NCI-H69 (cell line): ENCODE results near the gene NKD1.

Experiments
- DNase-seq: peaks from one replicate; lab custom pipeline; 2025; lab: John Stamatoyannopoulos, UW

Gene NKD1

GRCh38 chr16:50631249-50631984 lies 83.2 kb downstream of the NKD1 start:
- DNase-seq = no peak

- DNase-seq = no peak
Measured at GRCh38 chr16:50631985-50632576, 83.9 kb downstream of the NKD1 start.

GRCh38 chr16:50632927-50633800 lies 85.0 kb downstream of the NKD1 start:
- no peak for DNase-seq

DNA sequence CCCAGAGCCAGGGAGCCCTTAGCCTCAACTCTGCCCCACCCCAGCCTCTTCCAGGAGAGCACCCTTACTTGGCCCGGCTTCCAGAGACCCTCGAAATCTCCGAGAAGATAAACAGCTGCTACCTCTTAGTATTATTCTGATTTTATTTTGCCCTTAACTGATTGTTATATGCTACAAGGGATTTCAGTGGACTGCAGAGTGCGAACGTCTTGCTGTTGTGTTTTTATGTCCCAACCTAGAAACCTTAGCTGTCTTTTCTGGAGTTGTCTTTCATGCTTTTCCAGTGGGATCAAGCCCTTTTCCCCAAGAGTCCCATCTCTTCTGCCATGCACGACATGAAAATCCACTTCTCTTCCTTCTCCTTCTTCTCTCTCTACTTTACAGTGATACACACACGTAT lies 85.9 kb downstream of the NKD1 start:
- no peak for DNase-seq

DNA sequence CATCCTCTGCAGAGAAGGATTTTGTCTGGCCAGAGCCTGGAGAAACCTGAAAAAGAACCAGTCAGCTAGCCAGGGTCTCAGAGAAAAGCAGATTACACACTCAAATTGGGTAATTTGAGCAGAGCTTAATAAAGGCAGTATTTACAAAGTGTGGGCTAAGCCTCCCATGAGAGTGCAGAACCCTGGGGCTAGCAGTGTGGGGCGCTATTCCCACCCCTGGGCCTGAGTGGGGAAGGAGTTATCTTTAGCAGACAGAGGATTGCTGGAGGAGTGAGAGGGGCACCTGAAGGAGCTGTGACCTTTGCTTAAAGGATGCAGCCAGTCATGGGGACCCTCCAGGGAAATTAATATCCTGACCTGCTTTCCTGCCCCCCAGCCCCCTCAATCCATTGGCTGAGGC lies 86.8 kb downstream of the NKD1 start:
- peak; percentile 9 for DNase-seq

GRCh38 chr16:50635505-50636392 lies 87.6 kb downstream of the NKD1 start:
- DNase-seq = peak; percentile 0

DNA sequence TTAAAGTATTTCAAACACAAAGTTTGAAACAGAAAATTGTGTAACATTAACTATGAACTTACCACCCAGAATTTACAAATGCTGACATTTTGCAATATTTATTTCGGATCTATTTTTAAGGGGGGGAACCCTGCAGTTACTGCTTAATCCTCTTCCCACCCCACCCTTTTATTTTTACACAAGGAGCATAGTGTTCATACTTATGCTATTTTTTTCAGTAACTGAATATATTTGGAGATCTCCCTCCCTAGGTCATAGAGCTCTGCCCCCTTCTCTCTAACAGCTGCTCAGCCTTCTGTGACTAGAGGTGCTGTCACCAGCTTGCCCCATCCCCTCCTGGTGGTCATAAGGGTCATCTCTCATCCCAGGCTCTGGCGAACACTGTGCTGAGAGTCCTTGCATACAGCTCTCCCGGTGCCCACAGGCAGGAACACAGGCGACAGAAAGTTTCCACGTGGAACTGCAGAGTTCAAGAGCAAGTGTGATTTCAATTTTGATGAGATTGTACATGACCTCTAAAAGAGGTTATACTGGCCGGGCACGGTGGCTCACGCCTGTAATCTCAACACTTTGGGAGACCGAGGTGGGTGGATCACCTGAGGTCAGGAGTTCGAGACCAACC lies 88.7 kb downstream of the NKD1 start:
- DNase-seq = no peak

DNA sequence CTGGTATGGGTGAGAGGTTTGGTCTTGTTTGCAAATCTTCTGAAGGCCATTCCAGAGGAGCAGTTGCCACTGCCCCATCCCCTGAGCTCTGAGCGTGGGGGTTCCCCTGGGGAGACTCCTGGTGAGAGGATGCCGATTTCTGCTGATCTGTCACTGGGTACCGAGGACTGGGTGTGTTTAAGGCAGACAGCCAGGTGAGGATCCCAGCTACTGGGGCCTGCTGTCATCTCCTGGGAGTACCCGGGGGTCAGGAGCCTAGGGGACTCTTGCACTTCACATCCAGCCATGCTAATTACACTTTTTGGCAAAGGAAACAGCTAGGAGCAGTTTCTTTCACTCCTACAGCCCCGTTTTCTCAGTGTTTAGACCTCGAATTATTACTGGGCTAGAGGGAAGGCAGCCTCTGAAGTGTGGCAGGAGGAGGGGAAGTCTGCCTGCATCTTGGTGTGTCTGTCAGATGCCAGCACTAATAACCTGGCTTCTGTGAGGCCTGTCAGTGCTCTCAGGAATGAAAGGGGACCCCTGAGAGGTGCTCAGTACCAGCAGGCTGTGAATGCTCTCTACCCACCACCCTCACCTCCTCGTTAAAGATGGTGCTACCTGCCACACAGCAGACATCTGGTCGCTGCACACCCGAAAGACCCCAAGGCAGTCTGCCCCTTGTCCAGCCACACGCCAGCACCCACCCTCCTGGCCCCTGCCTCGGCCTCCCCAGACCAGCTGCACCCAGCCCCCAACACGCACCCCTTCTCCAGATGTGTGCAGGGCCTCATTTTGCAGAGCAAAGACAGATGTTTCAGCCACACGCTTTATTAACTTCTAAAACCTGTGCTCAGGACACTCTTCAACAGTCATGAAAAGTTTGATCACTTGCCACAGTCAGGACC lies 89.8 kb downstream of the NKD1 start:
- no peak for DNase-seq

- no peak for DNase-seq
Measured at GRCh38 chr16:50638816-50639670, 90.8 kb downstream of the NKD1 start.

GRCh38 chr16:50640391-50640790 lies 92.2 kb downstream of the NKD1 start:
- no peak for DNase-seq

- DNase-seq = no peak
Measured at GRCh38 chr16:50640919-50641817, 93.0 kb downstream of the NKD1 start.

- no peak for DNase-seq
Measured at GRCh38 chr16:50641818-50642187, 93.6 kb downstream of the NKD1 start.

DNA sequence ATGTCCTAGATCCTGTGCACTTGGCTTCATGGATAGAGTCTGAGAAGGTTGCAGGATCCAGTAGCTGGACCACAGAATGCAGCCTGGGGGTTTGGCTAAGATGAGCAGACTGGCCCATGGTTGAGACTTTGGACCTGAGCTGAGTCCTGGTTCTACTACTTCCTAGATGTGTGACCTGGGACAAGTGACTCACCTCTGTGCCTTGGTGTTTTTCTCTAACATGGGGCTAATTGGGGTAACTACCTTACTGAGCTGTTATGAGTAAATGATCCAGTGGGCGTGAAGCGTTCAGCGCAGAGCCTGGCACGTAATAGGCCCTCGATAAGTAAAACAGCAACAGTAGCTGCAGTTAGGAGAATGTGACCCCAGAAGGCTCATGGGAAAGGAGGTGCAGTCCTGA lies 94.2 kb downstream of the NKD1 start:
- DNase-seq = no peak

DNA sequence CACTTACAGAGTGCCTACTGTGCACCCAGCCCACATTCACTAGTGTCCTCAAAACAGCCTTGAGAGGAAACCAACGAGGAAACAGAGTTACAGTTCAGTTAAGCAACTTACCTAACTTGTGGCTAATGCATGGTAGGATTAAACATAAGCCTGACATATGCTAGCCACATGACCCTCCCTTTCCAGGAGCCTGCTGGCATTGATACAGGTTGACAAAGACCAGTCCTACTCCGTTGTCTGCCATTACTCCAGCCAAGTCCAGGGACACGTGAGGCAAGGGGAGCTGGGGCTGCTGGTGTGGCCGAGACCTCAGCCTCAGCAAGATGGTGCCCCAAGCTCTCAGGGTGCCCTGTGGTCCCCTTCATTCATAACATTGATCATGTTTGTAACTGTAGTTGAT lies 95.0 kb downstream of the NKD1 start:
- no peak for DNase-seq

GRCh38 chr16:50644245-50644644 lies 96.0 kb downstream of the NKD1 start:
- DNase-seq = no peak

DNA sequence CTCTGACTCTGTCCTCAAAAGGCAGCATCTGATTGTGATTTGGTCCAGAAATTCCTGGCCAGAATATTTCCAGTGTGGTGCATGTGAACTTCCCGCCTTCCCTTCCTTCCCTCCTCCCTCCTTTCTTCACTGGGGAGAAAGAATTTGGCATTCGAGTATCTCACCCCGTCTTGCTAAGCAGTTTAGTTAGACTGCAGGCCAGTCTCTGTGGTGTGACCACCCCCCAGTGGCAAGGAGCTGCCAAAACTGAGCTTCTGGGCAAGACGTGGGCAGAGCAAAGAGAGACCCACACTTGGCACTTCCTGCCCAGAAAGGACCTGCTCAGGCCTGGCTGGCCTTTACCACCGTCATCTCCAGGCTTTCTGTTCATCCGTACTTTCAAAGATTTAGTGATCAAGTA lies 96.5 kb downstream of the NKD1 start:
- peak; percentile 23 for DNase-seq

DNA sequence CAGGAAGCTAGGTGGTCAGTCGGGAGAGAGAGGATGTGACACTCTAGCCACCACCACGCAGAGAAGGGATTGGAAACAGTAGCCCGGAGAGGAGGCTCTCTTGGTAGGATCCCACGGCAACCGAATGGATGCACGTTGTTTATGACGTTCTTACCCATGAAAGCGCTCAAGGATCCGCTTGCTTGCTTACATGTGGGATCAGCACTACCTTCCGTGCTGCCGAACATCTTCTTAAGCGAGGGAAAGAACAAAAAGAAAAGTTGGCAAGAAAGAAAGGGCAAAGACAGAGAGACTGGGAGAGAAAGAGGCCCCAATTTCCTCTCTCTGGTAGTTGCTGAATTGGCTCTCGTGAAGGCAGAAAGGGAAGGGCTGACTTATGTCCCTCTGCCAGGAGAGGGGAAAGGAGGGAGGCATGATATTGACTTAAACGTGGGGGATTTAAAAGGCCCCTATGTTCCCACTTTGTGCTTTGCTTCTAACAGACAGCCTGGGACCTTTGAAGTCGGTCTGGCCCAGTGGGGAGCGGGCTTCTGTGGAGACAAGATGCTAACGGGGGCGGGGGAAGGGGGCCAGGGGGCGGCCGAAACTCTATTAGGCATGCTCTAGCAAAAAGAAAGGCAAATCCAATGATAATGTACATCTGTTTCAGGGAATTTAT lies 97.5 kb downstream of the NKD1 start:
- DNase-seq = no peak

DNA sequence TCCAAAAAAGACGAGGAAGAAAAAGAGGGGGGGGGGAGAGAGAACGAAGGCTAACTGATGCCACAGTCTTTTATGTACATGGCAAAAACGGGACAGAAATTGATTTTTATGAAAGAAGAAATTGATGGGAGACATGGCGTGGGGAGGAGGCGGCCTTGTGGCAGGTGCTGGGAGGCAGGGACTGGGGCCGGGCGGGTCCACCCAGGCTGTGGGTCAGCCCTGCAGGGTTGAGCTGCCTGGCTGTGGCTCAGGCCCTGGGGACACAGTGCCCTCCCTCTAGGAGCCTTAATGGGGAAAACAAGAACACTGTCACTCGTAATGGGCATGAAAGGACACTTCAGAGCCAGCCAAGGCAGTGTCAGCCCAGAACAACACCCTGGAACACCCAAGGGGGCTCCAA lies 98.1 kb downstream of the NKD1 start:
- no peak for DNase-seq
